Spleen (tissue), 11 donors: ENCODE results near the gene MUSTN1. TPM values are rescaled to one million over a fixed set of nuclear protein-coding genes. Genes with fewer than 3 reads are reported as not detected.
A peak's percentile ranks its signal among the peaks of the same experiment; 100 is the strongest.

Experiments used
- DNase-seq: peaks from one replicate; pipeline ENCODE4 v3.0.0-alpha.2; 2020
- H3K27ac ChIP-seq, 8 donors: fragments of 200-600 bp; sonication (generic) in 7 of 8; 1 replicate in 4 of 8; 2 replicates in 4 of 8; pipeline versions ENCODE4 v1.5.0 to v1.8.0; 2016 to 2021; ENCODE audit warnings: inconsistent platforms in 4 of 8, mild to moderate bottlenecking in 4 of 8, moderate library complexity in 1 of 8
- H3K27me3 ChIP-seq, 7 donors: fragments of 200-600 bp; sonication (generic) in 6 of 7; replicated peaks in 1 of 7; 1 replicate in 4 of 7; 2 replicates in 3 of 7; pipeline versions ENCODE4 v1.5.0 to v1.8.0; 2016 to 2021; ENCODE audit warnings: inconsistent platforms in 3 of 7, mild to moderate bottlenecking in 1 of 7
- H3K36me3 ChIP-seq, 6 donors: fragments of 200-600 bp; sonication (generic) in 5 of 6; 1 replicate in 4 of 6; 2 replicates in 2 of 6; pipeline versions ENCODE4 v1.5.0 to v1.8.0; 2016 to 2021; ENCODE audit warnings: inconsistent platforms in 2 of 6
- H3K4me1 ChIP-seq, 6 donors: fragments of 200-600 bp; sonication (generic) in 5 of 6; 1 replicate in 3 of 6; 2 replicates in 3 of 6; pipeline versions ENCODE4 v1.5.0 to v1.8.0; 2016 to 2021; ENCODE audit warnings: inconsistent platforms in 3 of 6
- H3K4me3 ChIP-seq, 8 donors: fragments of 200-600 bp; sonication (generic) in 7 of 8; 1 replicate in 4 of 8; 2 replicates in 4 of 8; pipeline versions ENCODE4 v1.5.0 to v1.8.0; 2016 to 2021; ENCODE audit warnings: inconsistent platforms in 4 of 8, mild to moderate bottlenecking in 4 of 8, moderate library complexity in 2 of 8
- H3K9me3 ChIP-seq, 8 donors: fragments of 200-600 bp; sonication (generic) in 7 of 8; 1 replicate in 4 of 8; 2 replicates in 4 of 8; pipeline versions ENCODE4 v1.5.0 to v1.8.0; 2016 to 2021; ENCODE audit warnings: inconsistent platforms in 4 of 8
- CTCF ChIP-seq, 11 experiments: fragments of 200-600 bp in 7 of 11; fragments of 450-650 bp in 4 of 11; sonication (generic) in 4 of 11; IDR thresholded peaks in 8 of 11; conservative IDR thresholded peaks in 3 of 11; 1 replicate in 7 of 11; 2 replicates in 4 of 11; pipeline versions ENCODE4 v1.4.0 to v1.8.0; 2016 to 2021; ENCODE audit warnings: antibody characterized with exemption in 11 of 11, inconsistent platforms in 4 of 11, mild to moderate bottlenecking in 1 of 11
- POLR2A ChIP-seq, 3 donors: fragments of 450-650 bp; IDR thresholded peaks; one replicate each; pipeline ENCODE4 v1.5.1; 2017; ENCODE audit warnings: antibody characterized with exemption in 3 of 3, mild to moderate bottlenecking in 1 of 3
- POLR2AphosphoS5 ChIP-seq, 3 donors: sonication (generic); formaldehyde crosslinking; IDR thresholded peaks; one replicate each; pipeline ENCODE4 v1.5.1; 2017; ENCODE audit warnings: antibody characterized with exemption in 3 of 3
- WGBS, 5 donors: extraction: QIAGEN DNeasy Blood & Tissue Kit in 3 of 5; methylation state at CpG; one replicate each; pipeline versions ENCODE4 v1.1.5 to v1.1.7; 2013 to 2018; 5-methylcytosine and 5-hydroxymethylcytosine counted together
- intact Hi-C: fragments of 100-400 bp; cut with DNase I; formaldehyde crosslinking; loops from one replicate; pipeline ENCODE4 v1.15.0; 2023; ENCODE audit warnings: low total_unique reads
- polyA plus RNA-seq, 3 donors: library from polyadenylated mRNA; stranded (reverse); fragments of 200-250 nt; gene quantifications; one replicate each; pipeline ENCODE4 v1.2.1, GENCODE V29; 2013
- total RNA-seq, 7 donors: library from RNA; depleted of rRNA in 3 of 7; stranded (reverse); fragments of >200 nt in 3 of 7; fragmentation: NEBNext Ultra II Directional in 4 of 7; extraction: Animal tissue kit (Norgen Biotek cat#: 25700) in 4 of 7; gene quantifications; one replicate each; pipeline versions ENCODE4 v1.1.0 to v1.2.1, GENCODE V29; 2016 to 2021
- donor health status: healthy with polysubstance abuse.
- donor health status: DM: no; HTN: no; CAD: no; lungs with moderate emphysema.
- donor health status: DM: no; HTN: no; CAD: no.
- donor health status: Bipolar disorder and iron deficiency.
- donor health status: healthy.
- donor health status: DM: no; HTN: no; CAD: no.
- donor health status: DM: yes; HTN: yes; CAD: no.

MUSTN1 gene
- total and polyA plus RNA-seq, 10 donors, result 2.5 to 17.8 (median 5.4) TPM; not detected in 2

DNA sequence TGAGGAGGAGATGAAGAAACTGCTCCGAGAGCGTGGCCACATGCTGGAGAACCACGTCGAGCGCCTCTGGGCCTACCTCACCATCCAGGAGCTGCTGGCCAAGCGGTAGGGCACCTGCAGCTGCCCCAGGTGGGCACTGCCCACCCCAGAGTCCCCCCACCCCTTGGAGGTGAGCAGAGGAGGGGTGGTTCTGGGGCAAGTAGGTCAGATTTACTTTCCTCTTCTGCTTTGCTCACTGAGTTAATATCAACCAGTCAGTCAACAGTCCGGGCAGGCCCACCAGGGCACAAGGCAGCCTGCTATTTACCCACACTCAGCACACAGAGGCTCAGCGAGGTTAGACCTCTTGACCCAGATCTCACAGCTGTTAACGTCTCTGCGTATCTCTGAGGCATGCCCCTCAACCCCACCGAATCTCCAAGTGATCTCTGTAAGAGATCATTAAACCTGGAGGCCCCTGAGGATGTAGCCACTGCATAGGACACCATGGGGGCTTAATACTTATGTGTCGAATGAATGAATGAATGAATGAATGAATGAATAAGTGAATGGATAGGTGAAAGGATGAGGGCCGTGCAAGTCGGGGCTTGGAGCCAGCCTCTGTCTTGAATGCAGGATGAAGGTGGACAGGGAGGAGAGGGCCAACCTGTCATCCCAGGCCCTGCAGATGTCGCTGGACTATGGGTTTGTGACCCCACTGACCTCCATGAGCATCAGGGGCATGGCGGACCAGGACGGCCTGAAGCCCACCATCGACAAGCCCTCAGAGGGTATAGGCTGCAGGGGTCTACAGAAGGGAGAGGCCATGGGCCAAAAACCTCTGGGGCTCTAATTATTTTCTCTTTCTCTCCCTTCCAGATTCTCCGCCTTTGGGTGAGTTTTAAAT, 48.2 kb downstream of the MUSTN1 start:
- 87 to 92% (median 88%) methylated on average over 17 to 19 of the region's 19 CpGs for WGBS, 5 donors
- no peak for TF ChIP-seq POLR2AphosphoS5 (IDR thresholded peaks at IDR 0.05)
- TF ChIP-seq CTCF (IDR thresholded peaks at IDR 0.05 in 8 of 11, conservative IDR thresholded peaks at IDR 0.05 in 3 of 11), result no peak
- no peak for TF ChIP-seq POLR2A (IDR thresholded peaks at IDR 0.05)
- H3K27me3 ChIP-seq, result no peaks in the 10 kb centered on the region
- no peak overlapping the region for H3K4me3 ChIP-seq
- no peaks in the 10 kb centered on the region for H3K36me3 ChIP-seq
- intact Hi-C loops, result no loop called here
- DNase-seq, result peak; percentile 49
- no peak overlapping the region for H3K27ac ChIP-seq
- no peaks in the 10 kb centered on the region for H3K4me1 ChIP-seq
- H3K9me3 ChIP-seq, result no peaks in the 10 kb centered on the region

DNA sequence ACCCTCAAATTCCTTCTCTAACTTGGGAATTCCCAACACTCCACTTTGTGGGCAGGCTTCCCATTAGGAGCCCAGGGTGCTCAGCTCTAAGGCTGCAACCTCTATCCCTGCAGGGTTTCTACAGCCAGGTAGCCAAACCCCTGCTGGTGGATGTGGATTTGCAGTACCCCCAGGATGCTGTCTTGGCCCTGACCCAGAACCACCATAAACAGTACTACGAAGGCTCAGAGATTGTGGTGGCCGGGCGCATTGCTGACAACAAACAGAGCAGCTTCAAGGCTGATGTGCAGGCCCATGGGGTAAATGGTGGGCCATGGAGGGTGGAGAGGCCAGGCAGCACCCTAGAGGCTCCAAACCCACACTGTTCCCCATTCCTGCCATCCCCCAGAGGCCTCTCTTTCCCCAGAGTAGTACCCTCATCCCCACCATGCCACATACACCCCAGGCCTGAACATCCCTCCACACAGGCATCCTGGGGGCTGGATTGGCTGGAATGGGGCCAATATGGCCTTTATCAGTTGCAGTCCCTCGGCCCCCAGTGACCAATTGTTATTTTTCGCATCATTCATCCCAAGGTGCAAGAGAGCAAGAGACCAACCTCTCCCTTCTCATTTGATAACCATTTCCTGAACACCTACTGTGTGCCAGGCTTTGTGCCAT, 49.8 kb downstream of the MUSTN1 start:
- H3K9me3 ChIP-seq, result no peaks in the 10 kb centered on the region
- no peaks in the 10 kb centered on the region for H3K36me3 ChIP-seq
- WGBS, 5 donors, result 87 to 94% (median 90%) methylated on average over 4 to 5 of the region's 5 CpGs
- intact Hi-C loops, result no loop called here
- no peaks in the 10 kb centered on the region for H3K4me1 ChIP-seq
- no peak overlapping the region for H3K4me3 ChIP-seq
- H3K27ac ChIP-seq, result no peak overlapping the region
- H3K27me3 ChIP-seq, result no peaks in the 10 kb centered on the region
- no peak for TF ChIP-seq CTCF (IDR thresholded peaks at IDR 0.05 in 8 of 11, conservative IDR thresholded peaks at IDR 0.05 in 3 of 11)
- no peak for TF ChIP-seq POLR2AphosphoS5 (IDR thresholded peaks at IDR 0.05)
- no peak for TF ChIP-seq POLR2A (IDR thresholded peaks at IDR 0.05)
- DNase-seq, result peak; percentile 54

- peak; percentile 63 for DNase-seq
- Histone ChIP-seq H3K4me1 (peaks cover 0 to 9% (median 4%) of the 10 kb centered on the region in 6 donors), H3K27ac (no peak overlapping the region), H3K4me3 (no peak overlapping the region), H3K9me3 (no peaks in the 10 kb centered on the region), H3K36me3 (no peaks in the 10 kb centered on the region), H3K27me3 (no peaks in the 10 kb centered on the region)
- intact Hi-C loops, result no loop called here
- WGBS, 5 donors, result 83 to 91% (median 89%) methylated on average over 16 to 18 of the region's 18 CpGs
- TF ChIP-seq CTCF (IDR thresholded peaks at IDR 0.05 in 8 of 11, conservative IDR thresholded peaks at IDR 0.05 in 3 of 11) (no peak), POLR2A (IDR thresholded peaks at IDR 0.05) (no peak), POLR2AphosphoS5 (IDR thresholded peaks at IDR 0.05) (no peak)
Observed at GRCh38 chr3:52784021-52784621, 50.7 kb downstream of the MUSTN1 start.

- TF ChIP-seq CTCF (IDR thresholded peaks at IDR 0.05 in 8 of 11, conservative IDR thresholded peaks at IDR 0.05 in 3 of 11) (no peak), POLR2AphosphoS5 (IDR thresholded peaks at IDR 0.05) (no peak), POLR2A (IDR thresholded peaks at IDR 0.05) (no peak)
- Histone ChIP-seq H3K9me3 (no peaks in the 10 kb centered on the region), H3K36me3 (no peaks in the 10 kb centered on the region), H3K27ac (no peak overlapping the region), H3K4me1 (peaks cover 0 to 13% (median 7%) of the 10 kb centered on the region in 6 donors), H3K4me3 (no peak overlapping the region), H3K27me3 (no peaks in the 10 kb centered on the region)
- WGBS, 5 donors, result 84 to 94% (median 87%) methylated on average over 3 of the region's 3 CpGs
- intact Hi-C loops, result no loop called here
- DNase-seq, result no peak
Observed at GRCh38 chr3:52783211-52783555, 51.6 kb downstream of the MUSTN1 start.
